GM23248 (cell line): ENCODE results near the gene CFL1.

Experiments used
- EZH2 ChIP-seq: fragments of 200-600 bp; sonication (generic); IDR thresholded peaks from 2 replicates; pipeline ENCODE4 v1.6.1; 2018; ENCODE audit warnings: antibody characterized with exemption, mild to moderate bottlenecking; ENCODE audit not compliant: insufficient read depth, poor library complexity, severe bottlenecking
- EZH2phosphoT487 ChIP-seq: fragments of 200-600 bp; sonication (generic); IDR thresholded peaks from 2 replicates; pipeline ENCODE4 v1.6.1; 2018; ENCODE audit warnings: antibody characterized with exemption, moderate library complexity, mild to moderate bottlenecking, low read depth; ENCODE audit not compliant: insufficient read depth

GRCh38 chr11:65892661-65893317 lies 34.8 kb upstream of the CFL1 start:
- TF ChIP-seq EZH2 (no peak), EZH2phosphoT487 (no peak)
